Measurements from ENCODE around the gene ADGRG4. TPM values are rescaled to one million over a fixed set of nuclear protein-coding genes. Genes with fewer than 3 reads are reported as not detected.

Gene ADGRG4
- total and polyA plus RNA-seq, 2 donors (not counting 1 experiment from before 2014, with no cell fraction given) = 0.03 TPM; not detected in 1

DNA sequence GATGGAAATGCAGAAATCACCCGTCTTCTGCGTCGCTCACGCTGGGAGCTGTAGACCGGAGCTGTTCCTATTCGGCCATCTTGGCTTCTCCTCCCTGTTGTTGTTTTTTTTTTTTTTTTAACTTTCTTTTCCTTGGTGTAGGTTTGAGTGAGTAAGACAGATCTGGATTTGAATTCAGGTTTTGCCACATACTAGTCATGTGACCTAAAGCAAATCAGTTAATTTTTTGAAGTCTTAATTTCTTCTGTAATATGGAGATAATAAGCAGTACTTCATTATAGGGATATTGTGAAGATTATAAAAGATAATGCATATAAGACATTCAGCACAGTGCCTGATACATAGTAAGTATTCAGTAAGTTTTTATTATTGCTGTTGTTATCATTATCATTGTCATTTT is 145.4 kb downstream of the ADGRG4 start:
- no peak overlapping the region for H3K27ac ChIP-seq (ENCODE audit: insufficient read depth, low read length)
- no peak overlapping the region for H3K4me3 ChIP-seq (replicated peaks in 1 of 4; ENCODE audit: control extremely low read depth in 1 of 4, insufficient read depth in 1 of 4, low read depth in 3 of 4, low read length in 4 of 4)
- no peaks in the 10 kb centered on the region for H3K4me1 ChIP-seq (ENCODE audit: control insufficient read depth, extremely low read depth, insufficient read depth, low read length)
- H3K79me2 ChIP-seq (ENCODE audit: control insufficient read depth, insufficient read depth, low read length) = no peaks in the 10 kb centered on the region
- H3K27me3 ChIP-seq (ENCODE audit: control insufficient read depth, insufficient read depth, low read length) = no peaks in the 10 kb centered on the region
- no peaks in the 10 kb centered on the region for H4K20me1 ChIP-seq (ENCODE audit: control insufficient read depth, extremely low read depth, insufficient read depth, low read length)
- no peaks in the 10 kb centered on the region for H3K36me3 ChIP-seq (ENCODE audit: control insufficient read depth, insufficient read depth, low read length)
- H2AFZ ChIP-seq (ENCODE audit: low read length) = no peak overlapping the region
- H3K4me2 ChIP-seq (ENCODE audit: extremely low read depth, insufficient read depth, low read length) = no peak overlapping the region
- H3K9me3 ChIP-seq (ENCODE audit: control insufficient read depth, insufficient read depth, low read depth, low read length) = no peaks in the 10 kb centered on the region
- no peak overlapping the region for H3K9ac ChIP-seq (ENCODE audit: insufficient read depth, low read length)
- no peak for TF ChIP-seq EZH2 (IDR thresholded peaks at IDR 0.05; ENCODE audit: low read length, missing control alignments)
- TF ChIP-seq, protein P1, sequence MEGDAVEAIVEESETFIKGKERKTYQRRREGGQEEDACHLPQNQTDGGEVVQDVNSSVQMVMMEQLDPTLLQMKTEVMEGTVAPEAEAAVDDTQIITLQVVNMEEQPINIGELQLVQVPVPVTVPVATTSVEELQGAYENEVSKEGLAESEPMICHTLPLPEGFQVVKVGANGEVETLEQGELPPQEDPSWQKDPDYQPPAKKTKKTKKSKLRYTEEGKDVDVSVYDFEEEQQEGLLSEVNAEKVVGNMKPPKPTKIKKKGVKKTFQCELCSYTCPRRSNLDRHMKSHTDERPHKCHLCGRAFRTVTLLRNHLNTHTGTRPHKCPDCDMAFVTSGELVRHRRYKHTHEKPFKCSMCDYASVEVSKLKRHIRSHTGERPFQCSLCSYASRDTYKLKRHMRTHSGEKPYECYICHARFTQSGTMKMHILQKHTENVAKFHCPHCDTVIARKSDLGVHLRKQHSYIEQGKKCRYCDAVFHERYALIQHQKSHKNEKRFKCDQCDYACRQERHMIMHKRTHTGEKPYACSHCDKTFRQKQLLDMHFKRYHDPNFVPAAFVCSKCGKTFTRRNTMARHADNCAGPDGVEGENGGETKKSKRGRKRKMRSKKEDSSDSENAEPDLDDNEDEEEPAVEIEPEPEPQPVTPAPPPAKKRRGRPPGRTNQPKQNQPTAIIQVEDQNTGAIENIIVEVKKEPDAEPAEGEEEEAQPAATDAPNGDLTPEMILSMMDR (conservative IDR thresholded peaks at IDR 0.05 in 1 of 2, IDR thresholded peaks at IDR 0.05 in 1 of 2; ENCODE audit: low read depth in 1 of 2, low read length in 2 of 2) = no peak
- no peak for DNase-seq (ENCODE audit: low read depth in 2 of 2)

DNA sequence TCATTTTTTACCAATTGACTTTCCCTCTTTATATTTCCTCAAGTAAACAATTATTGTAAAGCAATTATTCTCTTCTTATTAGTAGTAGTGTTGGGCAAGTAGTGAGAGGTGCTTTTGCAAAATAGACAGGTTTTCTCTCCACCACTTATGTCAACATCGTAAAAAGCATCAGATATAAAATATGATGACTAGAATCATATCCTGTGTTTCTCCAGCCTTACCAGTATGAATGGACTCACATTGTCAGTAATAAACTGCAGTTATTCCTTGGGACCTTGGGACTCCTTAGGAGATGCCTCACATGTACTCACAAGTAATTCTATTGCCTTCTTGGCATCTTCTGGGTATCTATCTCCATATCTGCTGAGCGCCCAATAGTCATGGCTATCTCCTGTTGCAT is 146.5 kb downstream of the ADGRG4 start:
- Histone ChIP-seq H4K20me1 (ENCODE audit: control insufficient read depth, extremely low read depth, insufficient read depth, low read length) (no peaks in the 10 kb centered on the region), H3K9me3 (ENCODE audit: control insufficient read depth, insufficient read depth, low read depth, low read length) (no peaks in the 10 kb centered on the region), H3K27me3 (ENCODE audit: control insufficient read depth, insufficient read depth, low read length) (no peaks in the 10 kb centered on the region), H2AFZ (ENCODE audit: low read length) (no peak overlapping the region), H3K4me2 (ENCODE audit: extremely low read depth, insufficient read depth, low read length) (no peak overlapping the region), H3K79me2 (ENCODE audit: control insufficient read depth, insufficient read depth, low read length) (no peaks in the 10 kb centered on the region), H3K4me1 (ENCODE audit: control insufficient read depth, extremely low read depth, insufficient read depth, low read length) (no peaks in the 10 kb centered on the region), H3K4me3 (replicated peaks in 1 of 4; ENCODE audit: control extremely low read depth in 1 of 4, insufficient read depth in 1 of 4, low read depth in 3 of 4, low read length in 4 of 4) (no peak overlapping the region), H3K9ac (ENCODE audit: insufficient read depth, low read length) (no peak overlapping the region), H3K36me3 (ENCODE audit: control insufficient read depth, insufficient read depth, low read length) (no peaks in the 10 kb centered on the region), H3K27ac (ENCODE audit: insufficient read depth, low read length) (no peak overlapping the region)
- TF ChIP-seq, protein P1 (conservative IDR thresholded peaks at IDR 0.05 in 1 of 2, IDR thresholded peaks at IDR 0.05 in 1 of 2; ENCODE audit: low read depth in 1 of 2, low read length in 2 of 2) = no peak
- no peak for TF ChIP-seq EZH2 (IDR thresholded peaks at IDR 0.05; ENCODE audit: low read length, missing control alignments)
- no peak for DNase-seq (ENCODE audit: low read depth in 2 of 2)

DNA sequence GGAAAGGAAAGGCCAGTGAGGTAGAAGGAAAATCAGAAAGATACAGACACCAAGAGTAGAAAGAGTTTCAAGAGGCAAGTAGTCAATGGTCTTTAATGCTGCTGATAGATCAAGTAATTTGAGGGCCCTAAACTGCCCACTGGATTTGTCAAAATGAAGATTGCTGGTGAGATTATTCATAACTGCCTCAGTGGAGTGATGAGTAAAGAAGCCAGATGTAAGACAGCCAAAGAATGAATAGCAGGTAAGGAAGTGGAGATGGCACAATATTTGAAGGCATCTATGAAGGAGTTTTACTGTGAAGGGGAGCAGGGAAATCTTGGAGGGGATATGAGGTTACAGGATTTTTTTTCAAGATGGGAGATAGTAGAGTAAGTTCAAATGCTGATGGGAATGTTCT is 147.2 kb downstream of the ADGRG4 start:
- Histone ChIP-seq H3K4me3 (replicated peaks in 1 of 4; ENCODE audit: control extremely low read depth in 1 of 4, insufficient read depth in 1 of 4, low read depth in 3 of 4, low read length in 4 of 4) (no peak overlapping the region), H3K4me1 (ENCODE audit: control insufficient read depth, extremely low read depth, insufficient read depth, low read length) (no peaks in the 10 kb centered on the region), H3K9ac (ENCODE audit: insufficient read depth, low read length) (no peak overlapping the region), H3K27ac (ENCODE audit: insufficient read depth, low read length) (no peak overlapping the region), H3K4me2 (ENCODE audit: extremely low read depth, insufficient read depth, low read length) (no peak overlapping the region), H2AFZ (ENCODE audit: low read length) (no peak overlapping the region), H3K27me3 (ENCODE audit: control insufficient read depth, insufficient read depth, low read length) (no peaks in the 10 kb centered on the region), H4K20me1 (ENCODE audit: control insufficient read depth, extremely low read depth, insufficient read depth, low read length) (no peaks in the 10 kb centered on the region), H3K36me3 (ENCODE audit: control insufficient read depth, insufficient read depth, low read length) (no peaks in the 10 kb centered on the region), H3K79me2 (ENCODE audit: control insufficient read depth, insufficient read depth, low read length) (no peaks in the 10 kb centered on the region), H3K9me3 (ENCODE audit: control insufficient read depth, insufficient read depth, low read depth, low read length) (no peaks in the 10 kb centered on the region)
- TF ChIP-seq, protein P1 (conservative IDR thresholded peaks at IDR 0.05 in 1 of 2, IDR thresholded peaks at IDR 0.05 in 1 of 2; ENCODE audit: low read depth in 1 of 2, low read length in 2 of 2) = no peak
- no peak for TF ChIP-seq EZH2 (IDR thresholded peaks at IDR 0.05; ENCODE audit: low read length, missing control alignments)
- DNase-seq (ENCODE audit: low read depth in 2 of 2) = no peak

All from fibroblast of lung (primary cell).